ENCODE measurements around the gene METTL5. TPM values are rescaled to one million over a fixed set of nuclear protein-coding genes. Genes with fewer than 3 reads are reported as not detected.

Gene METTL5
- total RNA-seq, 1 experiment from 2014 or later = 94.7 TPM

DNA sequence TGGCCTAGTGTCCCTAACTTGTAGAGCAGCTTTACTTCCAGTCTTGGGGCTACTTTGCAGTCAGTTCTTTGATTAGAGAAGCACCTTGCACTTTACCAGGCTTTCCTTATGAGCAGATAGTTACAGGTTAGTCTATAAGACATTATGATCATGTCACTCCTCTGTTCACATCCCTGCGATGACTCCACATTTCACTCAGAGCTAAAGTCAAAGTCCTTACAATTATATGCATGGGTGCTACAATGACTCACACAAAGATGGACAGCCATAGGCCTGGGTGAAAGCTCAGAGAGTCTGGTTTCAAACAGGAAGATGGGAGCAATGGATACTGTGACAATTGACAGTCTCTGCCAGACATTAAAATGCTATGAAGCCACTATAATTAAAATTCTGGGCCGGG, 53.1 kb downstream of the METTL5 start:
- Mint-ChIP-seq H3K4me1 (peaks cover 4 to 7% of the 10 kb centered on the region in 2 experiments; a peak in 3 of 4 replicates), H3K9me3 (no peaks in the 10 kb centered on the region), H3K27ac (no peak overlapping the region; a peak in 1 of 7 replicates), H3K27me3 (ENCODE audit: low read depth) (no peaks in the 10 kb centered on the region), H3K36me3 (ENCODE audit: insufficient read depth in 1 of 3, low read depth in 3 of 3) (no peaks in the 10 kb centered on the region), H3K4me3 (no peak overlapping the region)
- H3K23me2 ChIP-seq (ENCODE audit: insufficient read length, low read depth, low read length, poor library complexity, severe bottlenecking) = no peaks in the 10 kb centered on the region
- no peak overlapping the region for H3K4me2 ChIP-seq (ENCODE audit: insufficient read depth, insufficient read length, low read length)
- no peak overlapping the region for H4K8ac ChIP-seq (replicated peaks; ENCODE audit: insufficient read length, low read depth, low read length)
- WGBS (ENCODE audit: extremely low coverage, insufficient read length, low lambda C conversion rate) = no CpG with 5 or more reads among the region's 2 CpGs
- H2BK20ac ChIP-seq (ENCODE audit: low read depth, low read length, poor library complexity, severe bottlenecking) = no peak overlapping the region
- no peaks in the 10 kb centered on the region for H4K20me1 ChIP-seq (ENCODE audit: control insufficient read depth, insufficient read depth, insufficient read length)
- H2BK12ac ChIP-seq (ENCODE audit: insufficient read length, low read depth, low read length) = no peak overlapping the region
- DNase-seq = no peak
- H3K9me3 ChIP-seq (ENCODE audit: control insufficient read depth, low read depth, low read length) = no peaks in the 10 kb centered on the region
- H4K5ac ChIP-seq (ENCODE audit: insufficient read length, low read depth, low read length) = no peak overlapping the region
- no peak overlapping the region for H3K14ac ChIP-seq (ENCODE audit: insufficient read depth, low read length)
- no peak overlapping the region for H2BK120ac ChIP-seq (ENCODE audit: low read depth, low read length, poor library complexity, severe bottlenecking)
- H2AK5ac ChIP-seq (ENCODE audit: insufficient read length, low read length) = no peak overlapping the region
- no peak overlapping the region for H3K18ac ChIP-seq (ENCODE audit: insufficient read length, low read depth, low read length)
- no peak overlapping the region for H3K27ac ChIP-seq (ENCODE audit: insufficient read length, low read depth, low read length)
- no peaks in the 10 kb centered on the region for H3K79me1 ChIP-seq (ENCODE audit: insufficient read depth, low read depth, low read length, poor library complexity, severe bottlenecking)
- H4K91ac ChIP-seq (ENCODE audit: insufficient read length, low read depth, low read length) = no peak overlapping the region
- no peak overlapping the region for H2BK15ac ChIP-seq (ENCODE audit: low read depth, low read length)
- no peak overlapping the region for H3T11ph ChIP-seq (ENCODE audit: low read length)
- H3K9ac ChIP-seq (ENCODE audit: extremely low read depth, insufficient read length, low read length) = no peak overlapping the region
- no peak overlapping the region for H3K23ac ChIP-seq (ENCODE audit: insufficient read length, low read depth, low read length)
- no peaks in the 10 kb centered on the region for H3K27me3 ChIP-seq (ENCODE audit: insufficient read depth, low read length)
- no peak overlapping the region for H3K56ac ChIP-seq (ENCODE audit: insufficient read length, low read depth, low read length)
- H3K4me1 ChIP-seq (ENCODE audit: insufficient read depth, low read length) = no peaks in the 10 kb centered on the region
- H3K79me2 ChIP-seq (ENCODE audit: insufficient read depth, low read length) = no peaks in the 10 kb centered on the region
- TF ChIP-seq, protein P1, sequence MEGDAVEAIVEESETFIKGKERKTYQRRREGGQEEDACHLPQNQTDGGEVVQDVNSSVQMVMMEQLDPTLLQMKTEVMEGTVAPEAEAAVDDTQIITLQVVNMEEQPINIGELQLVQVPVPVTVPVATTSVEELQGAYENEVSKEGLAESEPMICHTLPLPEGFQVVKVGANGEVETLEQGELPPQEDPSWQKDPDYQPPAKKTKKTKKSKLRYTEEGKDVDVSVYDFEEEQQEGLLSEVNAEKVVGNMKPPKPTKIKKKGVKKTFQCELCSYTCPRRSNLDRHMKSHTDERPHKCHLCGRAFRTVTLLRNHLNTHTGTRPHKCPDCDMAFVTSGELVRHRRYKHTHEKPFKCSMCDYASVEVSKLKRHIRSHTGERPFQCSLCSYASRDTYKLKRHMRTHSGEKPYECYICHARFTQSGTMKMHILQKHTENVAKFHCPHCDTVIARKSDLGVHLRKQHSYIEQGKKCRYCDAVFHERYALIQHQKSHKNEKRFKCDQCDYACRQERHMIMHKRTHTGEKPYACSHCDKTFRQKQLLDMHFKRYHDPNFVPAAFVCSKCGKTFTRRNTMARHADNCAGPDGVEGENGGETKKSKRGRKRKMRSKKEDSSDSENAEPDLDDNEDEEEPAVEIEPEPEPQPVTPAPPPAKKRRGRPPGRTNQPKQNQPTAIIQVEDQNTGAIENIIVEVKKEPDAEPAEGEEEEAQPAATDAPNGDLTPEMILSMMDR (conservative IDR thresholded peaks at IDR 0.05) = no peak
- no peak overlapping the region for H2AFZ ChIP-seq (ENCODE audit: low read length)
- no peak overlapping the region for H2BK5ac ChIP-seq (ENCODE audit: insufficient read length, low read length)
- H3K4ac ChIP-seq (ENCODE audit: low read depth, low read length) = no peak overlapping the region

Data from H9 (cell line).